GM21529 (cell line): ENCODE data around the gene KDR.

Experiments
- ATAC-seq: cut with Tn5 transposase; IDR thresholded peaks from one replicate; pipeline ENCODE4 v1.9.1; 2021; ENCODE audit not compliant: unreplicated experiment

The KDR gene

DNA sequence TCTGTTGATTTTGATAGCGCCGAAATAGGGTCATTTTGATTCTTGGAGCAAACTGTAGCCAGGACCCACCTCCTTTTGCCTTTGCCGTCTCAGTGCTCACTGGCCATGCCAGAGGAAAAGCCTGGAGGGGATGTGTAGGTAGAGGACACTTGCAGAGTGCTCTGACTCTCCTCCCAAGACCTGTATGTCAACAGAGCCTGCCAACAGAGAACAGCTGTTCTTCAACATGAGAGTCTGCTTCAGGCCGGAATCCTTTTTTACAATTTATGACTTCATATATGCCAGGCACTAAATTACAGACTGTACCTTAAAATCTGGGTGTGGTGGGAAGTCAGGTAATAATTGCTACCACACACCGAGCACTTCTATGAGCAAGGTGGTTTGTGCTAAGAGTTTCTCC, 94.2 kb downstream of the KDR start:
- ATAC-seq = no peak

GRCh38 chr4:55030589-55030988, 94.8 kb downstream of the KDR start:
- no peak for ATAC-seq

DNA sequence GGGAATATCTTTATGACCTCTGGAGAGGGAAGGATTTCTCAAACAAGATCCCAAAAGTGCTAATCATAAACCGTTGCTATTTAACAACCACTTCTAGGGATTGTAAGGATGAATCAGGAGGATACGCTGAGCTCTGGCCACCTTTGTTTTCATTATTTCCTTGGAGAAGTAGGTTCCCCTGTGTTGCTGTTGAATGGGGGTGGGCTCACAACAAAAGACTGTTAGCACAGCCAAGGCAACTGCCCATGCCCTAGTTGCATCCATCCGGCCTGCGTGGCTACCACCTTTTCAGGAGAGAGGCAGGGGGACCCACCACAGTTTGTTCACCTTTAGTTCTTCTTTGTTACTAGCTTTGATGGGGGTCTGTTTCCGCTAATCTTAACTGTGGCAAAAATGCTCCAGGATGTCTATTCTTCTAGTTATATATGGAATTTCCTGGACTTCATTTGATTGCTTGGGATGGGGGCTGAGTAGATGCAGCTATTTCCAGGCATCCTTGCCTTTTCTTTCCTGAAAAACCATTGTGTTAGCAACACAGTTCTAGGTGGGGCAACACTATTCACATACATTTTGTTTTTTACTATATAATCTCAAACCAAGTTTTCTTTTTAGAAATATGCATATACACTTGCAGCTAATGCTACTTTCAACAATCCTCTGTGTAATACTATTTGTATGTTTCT, 95.4 kb downstream of the KDR start:
- ATAC-seq = no peak

- no peak for ATAC-seq
These were observed 96.1 kb downstream of the KDR start for GRCh38 chr4:55029321-55029720.
